Neural cell (in vitro differentiated cells): ENCODE results near the gene ZNF655. TPM values are rescaled to one million over a fixed set of nuclear protein-coding genes. Genes with fewer than 3 reads are reported as not detected.

Experiments
- H2AFZ ChIP-seq: fragments of 200-600, 300-800 bp; sonication (generic), shearing (Covaris generic); 2 replicates; pipeline ENCODE4 v1.6.0; 2014; ENCODE audit warnings: low read depth, mild to moderate bottlenecking, antibody characterized with exemption, low read length, moderate library complexity
- H3F3A ChIP-seq: fragments of 200-600 bp; shearing (Covaris generic); 2 replicates; pipeline ENCODE4 v1.6.1; 2016; ENCODE audit warnings: mild to moderate bottlenecking, moderate library complexity, mixed read lengths, antibody characterized with exemption, low read length; ENCODE audit not compliant: insufficient read depth, poor library complexity, severe bottlenecking
- H3K27ac ChIP-seq: fragments of 200-600, 300-800 bp; sonication (generic), shearing (Covaris generic); 2 replicates; pipeline ENCODE4 v1.5.1; 2014; ENCODE audit warnings: mild to moderate bottlenecking, low read length, moderate library complexity
- H3K27me3 ChIP-seq: fragments of 300-800, 200-600 bp; sonication (generic), shearing (Covaris generic); 2 replicates; pipeline ENCODE4 v1.6.0; 2014; ENCODE audit warnings: mild to moderate bottlenecking, low read depth, low read length, moderate library complexity; ENCODE audit not compliant: insufficient read depth
- H3K36me3 ChIP-seq: fragments of 300-800, 200-600 bp; sonication (generic), shearing (Covaris generic); 2 replicates; pipeline ENCODE4 v1.5.1; 2014; ENCODE audit warnings: mild to moderate bottlenecking, antibody characterized with exemption, low read length, moderate library complexity; ENCODE audit not compliant: insufficient read depth
- H3K4me2 ChIP-seq: fragments of 300-800, 200-600 bp; sonication (generic), shearing (Covaris generic); 2 replicates; pipeline ENCODE4 v1.6.0; 2014; ENCODE audit warnings: mild to moderate bottlenecking, low read length
- H3K4me3 ChIP-seq: fragments of 300-800, 200-600 bp; sonication (generic), shearing (Covaris generic); 2 replicates; pipeline ENCODE4 v1.5.1; 2014; ENCODE audit warnings: mild to moderate bottlenecking, low read length, moderate library complexity
- H3K79me2 ChIP-seq: fragments of 200-600 bp; shearing (Covaris generic); replicated peaks from 2 replicates; pipeline ENCODE4 v1.6.0; 2014; ENCODE audit warnings: mild to moderate bottlenecking, low read length, moderate library complexity; ENCODE audit not compliant: insufficient read depth
- H3K9ac ChIP-seq: fragments of 300-800, 200-600 bp; sonication (generic), shearing (Covaris generic); 2 replicates; pipeline ENCODE4 v1.6.1; 2016; ENCODE audit warnings: mild to moderate bottlenecking, low read length, mixed read lengths
- H3K9me2 ChIP-seq: fragments of 200-600 bp; shearing (Covaris generic); 2 replicates; pipeline ENCODE4 v1.6.1; 2016; ENCODE audit warnings: mild to moderate bottlenecking, low read length, mixed read lengths; ENCODE audit not compliant: insufficient read depth
- H3K9me3 ChIP-seq: fragments of 200-600, 300-800 bp; sonication (generic), shearing (Covaris generic); 2 replicates; pipeline ENCODE4 v1.6.1; 2016; ENCODE audit warnings: mild to moderate bottlenecking, mixed run types, low read length, moderate library complexity, mixed read lengths
- H4K20me1 ChIP-seq: fragments of 200-600 bp; shearing (Covaris generic); 2 replicates; pipeline ENCODE4 v1.6.1; 2016; ENCODE audit warnings: mild to moderate bottlenecking, mixed run types; ENCODE audit not compliant: insufficient read depth
- EP300 ChIP-seq: fragments of 450-650 bp; conservative IDR thresholded peaks from 2 replicates; pipeline ENCODE4 v1.6.1; 2014; ENCODE audit warnings: antibody characterized with exemption, mild to moderate bottlenecking, moderate library complexity; ENCODE audit not compliant: poor library complexity, severe bottlenecking
- EZH2 ChIP-seq: fragments of 200-600, 300-800 bp; shearing (Covaris generic), sonication (generic); IDR thresholded peaks from 2 replicates; pipeline ENCODE4 v1.6.1; 2014; ENCODE audit warnings: antibody characterized with exemption, low read length, borderline replicate concordance, mild to moderate bottlenecking; ENCODE audit not compliant: insufficient read depth, poor library complexity, severe bottlenecking
- MXI1 ChIP-seq: fragments of 450-650 bp; conservative IDR thresholded peaks from 2 replicates; pipeline ENCODE4 v1.6.1; 2014; ENCODE audit warnings: antibody characterized with exemption, mild to moderate bottlenecking; ENCODE audit not compliant: poor library complexity, severe bottlenecking
- POLR2AphosphoS5 ChIP-seq: IDR thresholded peaks from 2 replicates; pipeline ENCODE4 v1.6.1; 2012
- RAD21 ChIP-seq: fragments of 450-650 bp; conservative IDR thresholded peaks from 2 replicates; pipeline ENCODE4 v1.6.1; 2014; ENCODE audit warnings: antibody characterized with exemption, mild to moderate bottlenecking, moderate library complexity
- SMC3 ChIP-seq: fragments of 450-650 bp; conservative IDR thresholded peaks from 2 replicates; pipeline ENCODE4 v1.6.1; 2014; ENCODE audit warnings: antibody characterized with exemption, mild to moderate bottlenecking, moderate library complexity; ENCODE audit not compliant: poor library complexity
- TAF1 ChIP-seq: IDR thresholded peaks from 2 replicates; pipeline ENCODE4 v1.6.1; 2012; ENCODE audit warnings: low read depth
- polyA plus RNA-seq: library from polyadenylated mRNA; depleted of rRNA; stranded (reverse); fragments of >200 nt; gene quantifications from 2 replicates; pipeline ENCODE4 v1.2.3, GENCODE V29; 2014
- TF ChIP-seq, protein P1 (sequence below): IDR thresholded peaks from 2 replicates; pipeline ENCODE4 v1.6.1; 2012; ENCODE audit warnings: borderline replicate concordance

ZNF655 gene
- polyA plus RNA-seq, 1 donor from 2014 or later = 89.0 TPM

- no peaks in the 10 kb centered on the region for H3K9me2 ChIP-seq
These were observed 38.0 kb downstream of the ZNF655 start for GRCh38 chr7:99596408-99596955.

GRCh38 chr7:99597762-99598501 lies 39.5 kb downstream of the ZNF655 start, which contains the start of gene TMEM225B:
Gene TMEM225B, plus strand, starts transcription at chr7:99598267. Its CDS starts 6,122 bp downstream, at chr7:99604389.
- no peaks in the 10 kb centered on the region for H3F3A ChIP-seq
- H3K4me3 ChIP-seq = no peak within 1 kb of the TSS
- no peak within 1 kb of the TSS for H3K4me2 ChIP-seq
- no peaks in the 10 kb centered on the region for H3K9me2 ChIP-seq
- H4K20me1 ChIP-seq = no peaks in the 10 kb centered on the region
- no peaks in the 10 kb centered on the region for H3K79me2 ChIP-seq
- H3K36me3 ChIP-seq = no peaks in the 10 kb centered on the region
- H2AFZ ChIP-seq = no peak within 1 kb of the TSS
- no peak for TF ChIP-seq MXI1
- TF ChIP-seq POLR2AphosphoS5 = no peak
- TF ChIP-seq, protein P1, sequence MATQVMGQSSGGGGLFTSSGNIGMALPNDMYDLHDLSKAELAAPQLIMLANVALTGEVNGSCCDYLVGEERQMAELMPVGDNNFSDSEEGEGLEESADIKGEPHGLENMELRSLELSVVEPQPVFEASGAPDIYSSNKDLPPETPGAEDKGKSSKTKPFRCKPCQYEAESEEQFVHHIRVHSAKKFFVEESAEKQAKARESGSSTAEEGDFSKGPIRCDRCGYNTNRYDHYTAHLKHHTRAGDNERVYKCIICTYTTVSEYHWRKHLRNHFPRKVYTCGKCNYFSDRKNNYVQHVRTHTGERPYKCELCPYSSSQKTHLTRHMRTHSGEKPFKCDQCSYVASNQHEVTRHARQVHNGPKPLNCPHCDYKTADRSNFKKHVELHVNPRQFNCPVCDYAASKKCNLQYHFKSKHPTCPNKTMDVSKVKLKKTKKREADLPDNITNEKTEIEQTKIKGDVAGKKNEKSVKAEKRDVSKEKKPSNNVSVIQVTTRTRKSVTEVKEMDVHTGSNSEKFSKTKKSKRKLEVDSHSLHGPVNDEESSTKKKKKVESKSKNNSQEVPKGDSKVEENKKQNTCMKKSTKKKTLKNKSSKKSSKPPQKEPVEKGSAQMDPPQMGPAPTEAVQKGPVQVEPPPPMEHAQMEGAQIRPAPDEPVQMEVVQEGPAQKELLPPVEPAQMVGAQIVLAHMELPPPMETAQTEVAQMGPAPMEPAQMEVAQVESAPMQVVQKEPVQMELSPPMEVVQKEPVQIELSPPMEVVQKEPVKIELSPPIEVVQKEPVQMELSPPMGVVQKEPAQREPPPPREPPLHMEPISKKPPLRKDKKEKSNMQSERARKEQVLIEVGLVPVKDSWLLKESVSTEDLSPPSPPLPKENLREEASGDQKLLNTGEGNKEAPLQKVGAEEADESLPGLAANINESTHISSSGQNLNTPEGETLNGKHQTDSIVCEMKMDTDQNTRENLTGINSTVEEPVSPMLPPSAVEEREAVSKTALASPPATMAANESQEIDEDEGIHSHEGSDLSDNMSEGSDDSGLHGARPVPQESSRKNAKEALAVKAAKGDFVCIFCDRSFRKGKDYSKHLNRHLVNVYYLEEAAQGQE = no peak
- TF ChIP-seq RAD21 = no peak
- TF ChIP-seq EP300 = no peak
- no peak for TF ChIP-seq TAF1
- TF ChIP-seq SMC3 = no peak
- TF ChIP-seq EZH2 = no peak
- no peak within 1 kb of the TSS for H3K9ac ChIP-seq
- H3K9me3 ChIP-seq = no peaks in the 10 kb centered on the region
- H3K27ac ChIP-seq = no peak within 1 kb of the TSS
- no peaks in the 10 kb centered on the region for H3K27me3 ChIP-seq

More at GRCh38 chr7:99596408-99596955, 38.0 kb downstream of the ZNF655 start:
- TF ChIP-seq, protein P1 = no peak
- TF ChIP-seq EZH2 (no peak), POLR2AphosphoS5 (no peak)
- Histone ChIP-seq H3F3A (no peaks in the 10 kb centered on the region), H3K36me3 (no peaks in the 10 kb centered on the region), H3K27me3 (no peaks in the 10 kb centered on the region), H3K9ac (no peak overlapping the region), H2AFZ (no peak overlapping the region), H4K20me1 (no peaks in the 10 kb centered on the region), H3K27ac (no peak overlapping the region), H3K4me3 (no peak overlapping the region), H3K9me3 (no peaks in the 10 kb centered on the region), H3K79me2 (no peaks in the 10 kb centered on the region), H3K4me2 (no peak overlapping the region)
